HG03378 (cell line): ENCODE data around the gene ANKRD36C.
"Not testable (repeated sequence)": the region's sequence is repeated elsewhere in the genome, so short reads cannot be mapped to it uniquely, and the experiment has no call there.

Experiments
- ATAC-seq: cut with Tn5 transposase; IDR thresholded peaks from one replicate; pipeline ENCODE4 v1.9.1; 2021; ENCODE audit warnings: mild to moderate bottlenecking, moderate library complexity; ENCODE audit not compliant: unreplicated experiment

ANKRD36C gene

GRCh38 chr2:95991351-95992094, at the start of gene ANKRD36C:
TSS of gene ANKRD36C (minus strand) at chr2:95991824. CDS start at chr2:95991708, 116 bp downstream.
- peak; percentile 78 for ATAC-seq

- not testable (repeated sequence) for ATAC-seq
Measured at GRCh38 chr2:96035554-96035953, 43.9 kb upstream of the ANKRD36C start.

DNA sequence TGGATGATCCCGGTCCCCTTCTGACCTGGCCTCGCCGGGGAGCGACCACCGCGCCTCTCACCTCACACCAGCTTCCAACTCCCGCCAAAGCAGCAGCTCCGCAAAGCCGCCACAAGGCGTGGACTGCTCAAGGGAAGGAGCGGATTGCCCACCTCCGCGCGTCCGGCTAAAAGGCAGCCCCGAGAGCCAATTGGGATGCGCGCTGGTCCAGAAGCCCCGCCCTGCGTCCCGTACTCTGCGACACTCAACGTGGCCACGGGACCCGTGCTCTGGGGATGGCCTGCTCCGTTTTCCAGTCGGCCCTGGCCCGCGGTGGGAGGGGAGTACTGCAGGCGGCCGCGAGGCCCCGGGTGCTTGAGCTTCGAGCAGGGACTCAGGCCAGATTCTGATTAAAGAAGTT, 43.2 kb upstream of the ANKRD36C start, which contains the start of gene GPAT2:
GPAT2 (minus strand) TSS at position 125 of the 400 bp plus-strand sequence. CDS start 2,557 bp downstream, outside the sequence.
- not testable (repeated sequence) for ATAC-seq

DNA sequence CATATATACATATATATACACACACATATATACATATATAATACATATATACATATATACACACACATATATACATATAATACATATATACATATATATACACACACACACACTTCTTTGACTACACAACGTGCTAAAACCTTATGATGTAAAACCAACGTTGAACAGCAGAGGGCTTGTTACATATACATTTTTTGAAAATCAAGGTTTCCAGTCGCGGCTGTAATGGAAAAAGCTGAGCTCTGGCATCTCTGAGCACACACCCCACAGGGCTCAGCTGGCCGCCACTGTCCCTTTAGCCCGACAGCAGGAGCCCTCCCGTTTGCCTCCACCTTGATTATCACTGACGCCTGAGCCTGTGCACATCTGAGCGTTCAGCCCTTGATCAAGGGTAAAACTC, 42.4 kb upstream of the ANKRD36C start:
- not testable (repeated sequence) for ATAC-seq

DNA sequence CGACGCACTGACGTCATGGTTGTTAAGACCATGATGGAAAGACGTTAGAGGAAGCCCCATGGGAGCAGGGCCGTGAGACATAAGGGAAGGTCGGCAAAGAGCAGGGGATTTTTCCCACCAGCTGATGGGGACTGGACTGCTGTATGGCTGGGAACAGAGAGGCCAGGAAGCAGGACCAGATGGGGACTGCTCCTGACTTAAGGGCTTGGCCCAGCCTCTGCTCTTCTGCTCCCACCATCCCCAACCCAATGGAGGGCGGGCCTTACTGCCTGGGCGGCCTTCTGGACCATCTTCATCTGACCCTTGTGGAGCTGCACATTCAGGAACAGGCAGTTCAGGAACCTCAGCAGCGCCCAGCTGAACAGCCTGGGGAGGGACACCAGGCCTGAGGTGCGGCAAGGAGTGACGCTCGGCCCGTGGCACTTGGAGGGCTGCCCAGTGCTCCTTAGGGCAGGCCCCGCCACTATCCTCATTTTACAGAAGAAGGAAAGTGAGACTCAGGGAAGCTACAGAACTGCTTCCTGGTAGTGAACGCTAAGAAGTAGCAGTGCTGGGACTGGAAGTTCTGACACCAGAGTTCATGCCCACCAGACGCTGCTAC, 36.2 kb upstream of the ANKRD36C start:
- ATAC-seq = not testable (repeated sequence)

GRCh38 chr2:96025755-96026154, 34.1 kb upstream of the ANKRD36C start:
- ATAC-seq = not testable (repeated sequence)

GRCh38 chr2:96025194-96025492, 33.5 kb upstream of the ANKRD36C start:
- no peak for ATAC-seq

GRCh38 chr2:96024336-96025193, 32.9 kb upstream of the ANKRD36C start:
- ATAC-seq = no peak

DNA sequence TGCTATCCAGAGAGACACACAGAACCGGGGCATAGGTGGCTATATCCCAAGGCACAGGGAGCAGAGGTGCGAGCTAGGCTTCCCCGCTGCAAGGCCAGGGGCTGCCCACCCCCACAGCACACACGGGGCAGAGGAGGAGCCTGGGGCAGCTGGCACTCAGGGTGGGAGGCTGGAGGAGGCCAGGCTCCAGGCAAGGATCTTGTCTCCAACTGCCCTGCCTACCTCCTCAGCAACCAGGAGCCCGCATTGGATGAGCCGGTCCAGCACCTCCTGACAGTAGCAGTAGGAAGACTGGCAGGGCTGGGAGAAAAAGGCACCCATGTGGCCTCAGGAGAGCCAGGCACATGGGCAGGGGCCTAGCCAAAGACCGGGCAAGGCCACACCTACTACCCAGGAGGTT, 32.1 kb upstream of the ANKRD36C start:
- ATAC-seq = not testable (repeated sequence)

- ATAC-seq = not testable (repeated sequence)
Measured at GRCh38 chr2:96022701-96023447, 31.2 kb upstream of the ANKRD36C start.

GRCh38 chr2:96022126-96022525, 30.5 kb upstream of the ANKRD36C start:
- not testable (repeated sequence) for ATAC-seq

GRCh38 chr2:96021142-96021541, 29.5 kb upstream of the ANKRD36C start:
- ATAC-seq = not testable (repeated sequence)

DNA sequence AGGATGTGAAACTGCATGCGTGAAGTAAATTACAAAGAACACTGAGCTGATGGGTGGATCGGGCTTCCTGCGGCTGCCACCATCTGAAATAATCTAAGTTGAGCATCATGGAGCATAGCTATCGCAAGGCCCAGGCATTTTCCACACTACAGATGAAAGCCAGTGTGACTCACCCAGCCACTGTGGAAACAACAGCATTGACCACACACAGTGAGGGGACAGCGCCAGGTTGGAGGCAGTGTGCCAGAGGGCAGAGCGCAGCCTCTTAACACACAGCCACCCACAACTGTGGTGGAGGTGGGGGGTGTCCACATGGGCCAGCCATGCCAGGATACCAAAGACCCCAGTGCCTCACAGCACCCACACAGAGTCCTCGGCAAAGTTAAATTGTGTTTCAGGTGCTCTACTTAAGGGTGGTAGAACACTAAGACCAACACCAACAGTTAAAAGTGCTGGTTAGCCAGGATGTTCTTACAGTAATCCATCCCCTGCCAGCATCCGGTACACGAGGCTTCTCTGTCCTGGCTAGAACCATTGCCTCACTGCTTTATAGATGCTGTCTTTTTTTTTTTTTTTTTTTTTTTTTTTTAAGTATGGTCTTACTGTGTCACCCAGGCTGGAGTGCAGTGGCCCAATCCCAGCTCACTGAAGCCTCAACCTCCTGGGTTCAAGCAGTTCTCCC, 28.4 kb upstream of the ANKRD36C start:
- not testable (repeated sequence) for ATAC-seq

DNA sequence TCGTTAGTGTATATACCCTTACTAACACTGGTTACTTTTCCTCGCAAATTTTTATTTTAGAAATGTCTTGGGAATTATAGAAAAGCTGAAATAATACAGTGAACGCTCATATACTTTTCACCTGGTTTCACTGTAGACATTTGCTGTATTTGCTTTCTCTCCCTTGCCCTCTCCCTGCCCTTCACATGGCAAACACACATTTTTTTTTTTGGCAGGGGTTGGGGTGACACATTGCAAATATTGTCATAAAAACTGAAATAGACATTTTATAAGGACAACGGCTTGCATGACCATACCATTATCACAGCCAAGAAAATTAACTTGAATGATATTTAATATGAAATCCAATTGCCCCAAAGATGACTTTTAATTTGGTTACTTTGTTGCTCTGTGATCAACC, 24.7 kb upstream of the ANKRD36C start:
- ATAC-seq = not testable (repeated sequence)

DNA sequence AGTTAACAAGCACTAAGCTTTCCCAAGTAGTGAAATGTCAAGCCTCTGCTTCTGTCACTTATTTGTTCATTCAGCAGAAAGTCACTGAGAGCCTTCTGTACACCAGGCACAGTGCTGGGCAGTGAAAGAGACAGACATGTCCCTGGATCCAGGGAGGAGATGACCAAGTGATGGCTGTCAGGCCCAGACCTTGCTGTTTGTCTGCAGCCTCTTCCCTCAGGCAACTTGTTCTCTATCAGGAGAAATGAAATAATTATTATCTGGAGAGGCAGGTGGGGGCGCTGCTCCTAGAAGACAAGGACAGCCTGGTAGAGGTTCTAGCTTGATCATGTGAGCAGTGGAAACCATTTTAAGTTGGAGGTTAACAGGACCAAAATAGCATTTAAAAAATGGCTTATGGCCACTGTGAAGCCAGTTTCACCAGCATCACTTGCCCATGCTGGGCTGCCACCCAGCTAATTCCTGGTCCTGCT, 21.2 kb upstream of the ANKRD36C start:
- ATAC-seq = not testable (repeated sequence)

DNA sequence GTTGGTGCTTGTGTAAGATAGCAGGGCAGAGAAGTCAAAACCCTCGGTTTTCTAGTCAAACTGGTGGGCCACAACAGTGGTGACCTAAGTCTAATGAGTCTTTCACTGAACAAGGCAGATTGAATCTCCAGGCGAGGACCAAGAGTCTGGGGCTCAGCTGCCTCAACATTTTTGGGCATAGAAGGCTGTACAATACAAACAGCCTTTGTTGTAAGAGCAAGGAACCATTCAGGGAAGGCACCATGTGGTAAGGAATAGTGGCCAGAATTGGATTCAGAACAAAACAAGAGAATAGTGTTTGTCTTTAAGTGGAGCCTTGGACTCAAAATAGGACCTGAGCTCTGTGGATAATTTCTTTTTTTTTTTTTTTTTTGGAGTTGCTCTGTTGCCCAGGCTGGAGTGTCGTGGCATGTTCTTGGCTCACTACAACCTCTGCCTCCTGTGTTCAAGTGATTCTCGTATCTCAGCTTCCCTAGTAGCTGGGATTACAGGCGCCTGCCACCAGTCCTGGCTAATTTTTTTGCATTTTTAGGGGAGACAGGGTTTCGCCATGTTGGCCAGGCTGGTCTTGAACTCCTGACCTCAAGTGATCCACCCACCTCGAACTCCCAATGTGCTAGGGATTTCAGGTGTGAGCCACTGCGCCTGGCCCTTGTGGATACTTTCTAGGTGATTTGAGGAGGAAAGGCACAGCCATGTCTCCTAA, 20.6 kb upstream of the ANKRD36C start:
- not testable (repeated sequence) for ATAC-seq

GRCh38 chr2:96011129-96011455, 19.5 kb upstream of the ANKRD36C start:
- ATAC-seq = peak; percentile 12

DNA sequence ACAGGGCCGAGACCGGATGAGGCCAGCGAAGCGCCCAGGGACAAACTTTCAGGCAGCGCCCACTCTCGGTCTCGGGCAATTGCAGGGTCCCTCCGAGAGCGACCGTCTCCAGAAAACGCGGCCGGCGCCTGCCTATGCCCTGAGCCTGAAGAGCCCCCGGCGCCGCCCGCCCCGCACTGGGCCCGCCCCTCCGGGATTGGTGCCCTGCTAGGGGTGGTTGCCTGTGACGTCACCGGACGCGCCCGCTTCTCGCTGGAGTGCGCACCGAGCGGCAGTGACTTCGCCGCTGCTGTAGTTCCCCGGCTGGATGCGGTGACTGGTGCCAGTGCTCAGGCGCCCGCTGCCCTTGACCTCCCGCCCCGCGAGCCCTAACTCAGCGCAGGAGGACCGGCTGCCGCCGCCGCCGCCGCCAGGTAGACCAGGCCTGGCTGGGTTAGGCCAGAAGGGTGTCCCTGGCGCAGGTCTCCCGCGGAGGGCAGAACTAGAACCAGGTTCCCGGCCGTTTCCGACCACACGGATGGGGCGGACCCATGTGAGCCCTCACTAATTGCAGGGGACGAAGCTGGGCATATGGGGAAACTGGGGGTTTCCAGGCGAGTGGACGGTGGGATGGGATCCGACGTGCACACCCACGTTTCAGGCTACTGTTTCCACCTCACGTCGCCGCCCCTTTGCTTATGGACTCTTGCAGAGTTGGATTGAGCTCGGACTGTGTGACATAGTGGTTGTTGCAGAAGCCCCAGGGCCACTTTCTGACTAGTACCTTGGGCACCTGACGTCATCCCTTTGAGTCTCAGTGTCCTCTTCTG, 18.9 kb upstream of the ANKRD36C start:
- ATAC-seq = peak; percentile 89

DNA sequence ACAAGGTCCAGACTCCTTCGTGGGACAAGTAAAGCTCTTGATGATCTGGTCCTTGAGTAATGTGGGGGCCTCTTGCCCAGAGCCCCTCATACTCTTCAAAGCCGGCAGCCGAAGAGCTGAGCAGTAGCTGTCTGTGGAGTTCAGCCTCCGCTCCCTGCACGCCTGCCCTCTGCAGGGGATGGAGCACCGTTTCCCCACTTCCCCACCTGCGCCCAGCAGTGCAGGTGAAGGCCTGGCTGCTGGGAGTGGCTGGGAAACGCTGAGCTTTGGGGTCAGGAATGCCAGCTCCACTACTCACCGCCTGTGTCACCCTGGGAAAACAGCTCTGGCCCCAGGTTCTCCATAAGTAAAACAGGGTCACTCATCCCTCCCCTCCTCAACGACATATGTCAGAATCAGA, 18.2 kb upstream of the ANKRD36C start:
- not testable (repeated sequence) for ATAC-seq
